ENCODE data around the gene TRIO. TPM values are rescaled to one million over a fixed set of nuclear protein-coding genes. Genes with fewer than 3 reads are reported as not detected.

Gene TRIO
- total RNA-seq, 1 donor, result 410 TPM

DNA sequence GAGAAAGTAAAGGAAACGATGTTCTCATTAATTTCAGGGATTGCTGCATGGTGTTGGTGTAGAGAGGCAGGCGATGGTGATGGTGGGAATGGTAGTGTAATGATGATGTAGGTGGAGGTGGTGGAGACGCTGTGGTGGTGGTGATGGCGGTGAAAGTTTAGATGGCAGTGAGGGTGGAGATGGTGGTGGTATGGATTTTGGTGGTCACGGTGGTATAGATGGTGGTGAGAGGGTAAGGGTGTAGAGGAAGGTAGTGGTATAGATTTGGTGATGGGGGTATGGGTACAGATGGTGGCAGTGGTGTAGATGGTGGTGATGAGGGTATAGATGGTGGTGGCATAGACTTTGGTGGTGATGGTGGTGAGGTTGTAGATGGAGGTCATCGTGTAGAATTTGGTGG, 259.3 kb downstream of the TRIO start:
- H3K4me3 ChIP-seq (ENCODE audit: low read depth, low read length), result no peak overlapping the region
- TF ChIP-seq, protein P1, sequence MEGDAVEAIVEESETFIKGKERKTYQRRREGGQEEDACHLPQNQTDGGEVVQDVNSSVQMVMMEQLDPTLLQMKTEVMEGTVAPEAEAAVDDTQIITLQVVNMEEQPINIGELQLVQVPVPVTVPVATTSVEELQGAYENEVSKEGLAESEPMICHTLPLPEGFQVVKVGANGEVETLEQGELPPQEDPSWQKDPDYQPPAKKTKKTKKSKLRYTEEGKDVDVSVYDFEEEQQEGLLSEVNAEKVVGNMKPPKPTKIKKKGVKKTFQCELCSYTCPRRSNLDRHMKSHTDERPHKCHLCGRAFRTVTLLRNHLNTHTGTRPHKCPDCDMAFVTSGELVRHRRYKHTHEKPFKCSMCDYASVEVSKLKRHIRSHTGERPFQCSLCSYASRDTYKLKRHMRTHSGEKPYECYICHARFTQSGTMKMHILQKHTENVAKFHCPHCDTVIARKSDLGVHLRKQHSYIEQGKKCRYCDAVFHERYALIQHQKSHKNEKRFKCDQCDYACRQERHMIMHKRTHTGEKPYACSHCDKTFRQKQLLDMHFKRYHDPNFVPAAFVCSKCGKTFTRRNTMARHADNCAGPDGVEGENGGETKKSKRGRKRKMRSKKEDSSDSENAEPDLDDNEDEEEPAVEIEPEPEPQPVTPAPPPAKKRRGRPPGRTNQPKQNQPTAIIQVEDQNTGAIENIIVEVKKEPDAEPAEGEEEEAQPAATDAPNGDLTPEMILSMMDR (IDR thresholded peaks at IDR 0.05; ENCODE audit: insufficient read depth, low read depth, low read length), result no peak
- DNase-seq (ENCODE audit: low read depth), result no peak

DNA sequence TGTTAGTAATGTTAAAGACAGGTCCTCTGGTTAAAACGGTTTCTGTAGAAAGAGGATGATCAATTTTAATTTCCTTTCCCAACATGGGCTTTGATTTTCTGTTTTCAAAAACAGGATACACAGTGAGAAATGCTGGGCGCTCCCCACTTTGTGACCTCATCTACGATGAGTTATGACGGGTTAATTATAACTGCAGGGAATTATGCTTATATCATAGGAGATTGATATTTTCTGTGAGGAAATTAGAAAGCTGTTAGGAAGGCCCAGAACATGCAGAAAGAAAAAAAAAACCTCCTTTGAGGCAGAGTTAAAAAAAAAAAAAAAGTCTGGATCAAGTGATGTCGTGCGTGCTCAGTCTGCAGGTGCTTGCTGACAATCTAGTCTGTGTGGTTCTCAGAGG, 261.6 kb downstream of the TRIO start:
- no peak overlapping the region for H3K4me3 ChIP-seq (ENCODE audit: low read depth, low read length)
- no peak for DNase-seq (ENCODE audit: low read depth)
- TF ChIP-seq, protein P1 (IDR thresholded peaks at IDR 0.05; ENCODE audit: insufficient read depth, low read depth, low read length), result no peak

DNA sequence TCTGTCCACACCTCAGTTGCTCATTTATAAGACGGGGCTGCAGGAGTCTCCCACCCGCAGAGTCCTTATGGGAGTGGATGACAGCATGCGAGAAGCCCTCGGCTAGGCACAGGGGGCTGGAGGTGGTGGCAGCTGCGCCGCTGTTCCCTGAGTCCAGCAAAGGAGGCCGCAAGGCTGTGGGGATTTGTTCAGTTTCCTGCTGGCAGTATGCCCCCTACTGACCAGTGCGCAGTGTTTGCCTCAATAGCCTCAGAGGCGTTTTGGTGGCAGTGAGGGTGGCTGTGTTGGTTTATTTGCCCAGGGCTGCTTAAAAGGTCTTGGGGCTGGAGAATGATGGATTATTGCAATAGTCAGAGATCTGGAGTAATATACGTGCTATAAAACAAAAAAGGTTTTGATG, 262.1 kb downstream of the TRIO start:
- no peak overlapping the region for H3K4me3 ChIP-seq (ENCODE audit: low read depth, low read length)
- TF ChIP-seq, protein P1 (IDR thresholded peaks at IDR 0.05; ENCODE audit: insufficient read depth, low read depth, low read length), result no peak
- no peak for DNase-seq (ENCODE audit: low read depth)

DNA sequence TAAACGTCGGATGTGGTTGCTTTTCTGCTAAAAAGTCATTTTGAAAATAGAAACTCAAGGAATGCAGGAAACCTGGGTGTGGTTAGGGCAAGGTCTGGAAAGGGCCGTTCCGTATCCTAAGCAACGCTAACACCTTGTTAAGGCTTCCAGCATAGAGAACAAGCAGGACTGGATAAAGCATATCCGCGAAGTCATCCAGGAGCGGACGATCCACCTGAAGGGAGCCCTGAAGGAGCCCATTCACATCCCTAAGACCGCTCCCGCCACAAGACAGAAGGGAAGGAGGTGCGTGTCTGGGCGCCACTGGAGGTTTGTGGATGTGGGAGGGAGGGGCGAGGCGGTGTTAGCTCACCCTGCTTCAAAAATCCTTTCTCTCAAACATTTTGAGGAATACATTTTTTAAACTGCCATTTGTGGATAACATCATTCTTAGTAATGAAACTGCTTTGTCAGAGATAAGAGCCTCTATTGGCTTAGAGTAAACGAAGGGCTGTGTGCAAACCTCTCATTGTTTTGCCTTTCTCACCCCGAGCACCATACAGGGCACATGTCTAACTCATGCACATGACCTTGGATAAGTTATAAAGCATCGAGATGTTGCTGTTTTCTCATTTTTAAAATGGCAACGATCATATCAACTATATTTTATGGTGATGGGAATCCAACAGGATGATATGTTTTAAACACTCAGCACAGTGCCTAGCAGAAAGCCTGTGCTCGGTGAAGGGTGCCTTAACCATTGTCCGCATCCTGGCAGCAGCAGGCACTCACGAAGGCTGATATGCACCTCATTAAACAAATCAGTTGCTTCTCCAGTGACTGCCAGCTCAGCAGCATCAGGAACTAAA, 262.8 kb downstream of the TRIO start:
- TF ChIP-seq, protein P1 (IDR thresholded peaks at IDR 0.05; ENCODE audit: insufficient read depth, low read depth, low read length), result no peak
- DNase-seq (ENCODE audit: low read depth), result no peak
- H3K4me3 ChIP-seq (ENCODE audit: low read depth, low read length), result no peak overlapping the region

DNA sequence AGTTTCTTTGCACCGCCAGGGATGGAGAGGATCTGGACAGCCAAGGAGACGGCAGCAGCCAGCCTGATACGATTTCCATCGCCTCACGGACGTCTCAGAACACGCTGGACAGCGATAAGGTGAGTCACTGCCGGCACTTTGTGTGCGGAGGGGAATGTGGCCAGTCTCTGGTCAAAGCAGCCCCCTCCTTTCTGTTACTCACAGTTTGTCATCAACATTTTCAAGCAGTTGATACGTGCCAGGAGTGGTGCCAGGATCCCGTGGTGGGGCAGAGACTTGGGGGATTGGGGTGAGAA, 263.4 kb downstream of the TRIO start:
- peak; percentile 57 for DNase-seq (ENCODE audit: low read depth)
- TF ChIP-seq, protein P1 (IDR thresholded peaks at IDR 0.05; ENCODE audit: insufficient read depth, low read depth, low read length), result no peak
- no peak overlapping the region for H3K4me3 ChIP-seq (ENCODE audit: low read depth, low read length)

DNA sequence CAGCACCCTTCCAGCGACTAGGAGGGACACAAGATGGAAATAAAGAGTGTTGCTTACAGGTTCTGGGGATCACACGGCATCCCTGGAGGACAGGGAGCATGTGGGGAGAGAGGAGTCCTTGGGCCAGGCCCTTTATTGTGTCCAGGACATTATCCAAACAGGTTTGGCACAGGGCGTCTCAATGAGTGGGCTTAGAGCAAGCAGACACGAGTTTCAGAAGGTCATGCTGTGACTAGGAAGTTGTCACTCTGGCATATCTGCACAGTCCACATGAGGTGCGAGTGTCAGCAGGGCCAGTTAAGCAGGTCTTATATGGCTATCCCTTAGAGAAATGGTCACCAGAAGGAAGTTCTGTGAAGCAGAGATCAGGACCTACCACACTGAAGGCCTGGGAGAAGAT, 263.9 kb downstream of the TRIO start:
- TF ChIP-seq, protein P1 (IDR thresholded peaks at IDR 0.05; ENCODE audit: insufficient read depth, low read depth, low read length), result no peak
- DNase-seq (ENCODE audit: low read depth), result no peak
- H3K4me3 ChIP-seq (ENCODE audit: low read depth, low read length), result no peak overlapping the region

DNA sequence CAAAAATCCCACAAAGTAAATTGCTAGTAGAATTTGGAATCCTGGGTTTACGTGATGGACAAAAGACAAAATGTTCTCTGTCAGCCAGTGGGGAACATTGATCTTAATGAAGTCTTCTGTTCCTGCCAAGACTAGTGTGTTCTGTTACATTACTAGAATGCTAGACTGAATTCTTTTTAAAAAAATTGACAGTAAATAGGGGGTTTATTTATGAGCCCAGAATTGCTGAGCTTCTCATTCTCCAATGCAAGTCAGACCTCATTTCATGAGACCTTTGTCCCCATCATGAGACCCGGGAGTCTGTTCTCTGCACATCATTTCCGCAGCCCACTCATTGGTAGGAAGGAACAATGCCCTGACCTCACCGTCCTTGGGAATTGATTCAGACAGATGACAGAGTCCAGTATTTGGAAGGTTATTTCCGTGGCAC, 264.6 kb downstream of the TRIO start:
- TF ChIP-seq, protein P1 (IDR thresholded peaks at IDR 0.05; ENCODE audit: insufficient read depth, low read depth, low read length), result no peak
- peak; percentile 71 for DNase-seq (ENCODE audit: low read depth)

More for the DNA sequence above, 264.6 kb downstream of the TRIO start:
- H3K4me3 ChIP-seq (ENCODE audit: low read depth, low read length), result no peak overlapping the region
